OCI-M1 (cell line): ENCODE data around the gene CD6.

Experiments used
- DNase-seq: peaks from one replicate; lab custom pipeline; 2025; lab: John Stamatoyannopoulos, UW

Gene CD6

DNA sequence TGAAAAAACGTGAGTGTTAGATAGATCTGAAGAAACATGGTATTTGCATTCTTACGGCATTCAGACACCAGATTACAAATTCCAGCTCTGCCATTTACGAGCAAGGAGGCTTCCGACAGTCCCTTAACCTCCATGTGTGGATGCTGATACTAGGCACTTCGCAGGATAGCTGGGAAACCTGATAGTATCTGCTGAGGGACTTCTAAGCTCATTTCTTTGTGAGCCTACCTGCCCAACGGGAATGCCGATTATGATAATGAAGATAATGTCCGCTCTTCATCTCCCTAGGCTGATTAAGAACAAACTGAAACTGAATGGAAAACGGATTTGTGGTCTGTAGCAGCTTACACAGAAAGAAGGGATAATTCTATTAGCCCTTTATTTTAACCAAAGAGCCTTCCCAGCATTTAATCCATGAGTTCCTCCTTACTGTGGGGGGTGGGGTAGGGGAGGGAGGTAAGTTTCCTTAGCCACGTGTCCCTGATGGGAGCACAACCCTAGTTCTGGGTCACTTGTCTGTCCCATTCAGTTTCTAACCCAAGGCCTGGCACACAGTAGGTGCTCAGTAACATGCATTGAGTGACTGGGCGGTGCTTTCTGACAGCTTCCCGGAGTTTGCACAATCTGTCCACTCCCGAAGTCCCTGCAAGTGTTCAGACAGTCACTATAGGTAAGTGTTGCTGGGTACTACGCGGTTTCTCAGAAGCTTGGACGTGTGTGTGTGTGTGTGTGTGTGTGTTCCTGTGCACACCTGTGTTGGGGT lies 39.2 kb downstream of the CD6 start:
- no peak for DNase-seq

DNA sequence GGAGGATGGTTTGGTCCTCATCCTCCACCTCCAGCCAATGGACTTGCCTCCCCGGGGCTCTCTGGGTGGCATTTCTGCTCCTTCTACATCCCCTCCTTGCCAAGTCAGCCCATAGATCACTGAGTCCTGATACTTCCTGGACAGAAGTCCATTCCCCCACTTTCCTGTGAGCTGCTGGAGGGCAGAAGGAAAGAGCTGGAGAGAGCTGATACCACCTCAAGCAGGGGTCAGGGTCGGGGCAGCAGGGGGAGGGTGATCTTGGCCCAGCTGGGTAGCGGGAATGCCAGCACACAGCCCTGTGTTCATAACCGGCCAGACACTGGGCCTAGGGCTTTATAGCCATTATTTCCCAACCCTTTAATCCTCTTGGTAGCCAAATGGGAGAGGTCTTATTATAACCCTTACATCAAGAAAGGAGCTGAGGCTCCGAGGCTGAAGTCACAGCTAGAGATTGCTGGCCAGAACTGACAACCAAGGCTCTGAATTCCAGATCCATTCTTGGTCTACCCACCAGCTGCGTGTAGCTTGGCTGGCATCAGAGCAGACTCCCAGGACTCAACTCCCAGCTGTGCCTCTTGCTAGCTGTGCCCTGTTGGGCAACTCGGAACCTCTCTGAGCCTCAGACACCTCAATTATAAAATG lies 39.9 kb downstream of the CD6 start:
- DNase-seq = no peak

DNA sequence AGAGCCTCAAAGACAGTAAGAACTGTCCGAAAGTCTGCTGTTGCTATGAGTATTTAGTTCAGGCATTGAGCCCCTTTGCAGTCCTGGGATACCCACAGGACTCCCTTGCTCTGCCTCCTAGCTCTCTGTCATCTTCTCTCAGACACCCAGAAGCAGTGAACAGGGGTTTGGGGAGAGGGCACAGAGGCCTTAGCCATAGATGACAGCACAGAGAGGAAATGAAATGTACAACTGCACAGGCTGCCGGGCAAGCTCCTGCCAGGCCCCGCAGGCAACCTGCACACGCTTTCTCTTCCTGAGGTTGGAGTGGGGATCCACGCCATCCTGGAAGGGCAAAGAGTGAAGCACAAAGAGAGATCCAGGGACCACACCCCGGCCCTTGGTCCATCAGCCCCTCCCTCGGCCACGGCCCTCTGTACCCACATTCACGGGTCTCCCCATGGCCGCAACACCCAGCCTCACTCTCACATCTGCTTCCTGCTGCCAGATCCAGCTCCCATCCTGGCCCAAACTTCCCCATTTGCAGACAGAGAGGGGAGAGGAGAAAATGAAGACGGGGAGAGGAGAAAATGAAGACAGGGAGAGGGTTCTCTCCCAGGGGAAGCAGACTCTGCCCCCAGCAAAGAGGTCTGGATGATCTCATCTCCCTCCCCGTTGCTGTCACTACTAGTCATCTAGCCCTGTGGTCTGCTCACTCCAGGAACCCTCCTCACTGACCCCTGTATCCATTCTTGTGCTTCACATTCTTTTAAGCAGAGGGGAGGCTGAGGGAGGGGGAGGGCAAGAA lies 40.7 kb downstream of the CD6 start:
- no peak for DNase-seq

- DNase-seq = no peak
Measured at GRCh38 chr11:61012737-61013215, 41.3 kb downstream of the CD6 start.

DNA sequence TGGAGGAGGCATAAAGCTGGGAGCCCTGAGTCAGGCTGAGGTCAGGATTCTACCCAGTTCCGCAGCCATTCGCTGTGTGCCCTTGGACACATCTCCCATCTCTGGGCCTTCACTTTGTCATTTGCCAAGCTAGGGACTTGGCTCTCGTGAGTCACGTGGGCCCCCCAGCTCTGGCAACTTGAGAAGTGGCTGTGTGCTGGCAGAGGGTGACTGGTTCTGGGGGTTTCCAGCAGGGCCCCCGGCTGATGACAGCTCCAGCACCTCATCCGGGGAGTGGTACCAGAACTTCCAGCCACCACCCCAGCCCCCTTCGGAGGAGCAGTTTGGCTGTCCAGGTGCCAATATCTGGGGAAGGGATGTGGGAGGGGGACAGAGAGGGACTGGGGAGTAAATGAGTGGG lies 46.6 kb downstream of the CD6 start:
- DNase-seq = no peak

DNA sequence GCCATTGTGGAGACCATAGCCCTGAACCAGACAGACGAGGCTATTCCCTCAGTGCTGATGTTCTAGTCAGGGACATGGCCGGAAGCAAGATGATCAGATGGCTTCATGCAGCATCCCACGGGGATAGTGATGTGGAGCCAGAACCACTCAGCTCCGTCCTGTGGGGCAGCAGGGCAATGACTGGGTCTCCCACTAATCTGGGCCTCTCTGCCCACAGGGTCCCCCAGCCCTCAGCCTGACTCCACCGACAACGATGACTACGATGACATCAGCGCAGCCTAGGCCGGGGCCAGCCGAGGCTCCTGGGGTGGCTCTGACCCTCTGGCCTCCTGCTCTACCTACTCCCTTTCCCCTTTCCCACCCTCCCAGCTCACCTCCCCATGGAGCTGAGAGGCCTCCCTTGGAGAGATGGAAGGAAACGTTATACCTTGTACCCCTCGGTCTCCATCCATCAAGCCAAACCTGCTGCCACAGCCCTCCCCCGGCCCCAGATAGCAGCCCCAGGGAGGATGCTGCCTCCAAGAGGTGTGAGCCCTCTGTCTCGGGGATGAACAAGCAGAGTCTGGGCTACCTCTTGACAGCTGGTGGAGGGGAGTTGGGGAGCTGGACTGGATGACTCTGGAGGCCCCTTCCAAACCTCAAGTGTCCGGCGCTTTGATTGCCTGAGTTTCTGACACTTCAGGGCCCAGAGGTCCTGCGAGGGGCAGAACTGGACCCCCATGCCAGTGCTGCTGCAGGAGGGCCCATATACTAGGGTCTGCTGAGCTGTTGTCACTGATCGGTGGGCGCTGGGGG lies 47.8 kb downstream of the CD6 start:
- DNase-seq = no peak

DNA sequence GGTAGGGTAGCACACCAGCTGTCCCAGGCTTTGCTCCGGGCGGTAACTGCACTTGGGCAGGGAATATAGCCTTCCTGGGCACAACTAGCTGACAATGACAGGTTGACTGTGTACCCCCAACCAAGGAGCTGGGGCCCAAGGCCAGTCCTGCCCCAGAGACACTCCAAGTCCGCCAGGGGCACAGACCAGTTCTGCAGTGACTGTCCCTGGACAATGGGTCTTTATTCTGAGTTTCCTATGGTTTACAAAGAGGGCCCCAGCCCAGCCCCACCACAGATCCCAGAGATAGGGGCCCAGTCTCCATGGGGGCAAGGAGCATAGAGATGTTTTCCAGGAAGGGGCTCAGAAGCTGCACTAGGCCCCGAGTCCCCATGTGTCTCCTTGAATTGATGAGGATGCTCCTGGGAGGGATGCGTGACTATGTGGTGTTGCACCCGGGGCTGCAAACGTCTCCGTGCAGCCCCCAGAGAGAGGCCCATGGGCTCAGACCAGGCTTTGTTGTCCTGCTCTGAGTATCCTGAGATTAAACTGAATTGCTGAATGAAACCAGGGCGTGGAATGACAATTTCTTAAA lies 48.4 kb downstream of the CD6 start:
- no peak for DNase-seq

- DNase-seq = no peak
Measured at GRCh38 chr11:61020551-61021235, 49.2 kb downstream of the CD6 start.

DNA sequence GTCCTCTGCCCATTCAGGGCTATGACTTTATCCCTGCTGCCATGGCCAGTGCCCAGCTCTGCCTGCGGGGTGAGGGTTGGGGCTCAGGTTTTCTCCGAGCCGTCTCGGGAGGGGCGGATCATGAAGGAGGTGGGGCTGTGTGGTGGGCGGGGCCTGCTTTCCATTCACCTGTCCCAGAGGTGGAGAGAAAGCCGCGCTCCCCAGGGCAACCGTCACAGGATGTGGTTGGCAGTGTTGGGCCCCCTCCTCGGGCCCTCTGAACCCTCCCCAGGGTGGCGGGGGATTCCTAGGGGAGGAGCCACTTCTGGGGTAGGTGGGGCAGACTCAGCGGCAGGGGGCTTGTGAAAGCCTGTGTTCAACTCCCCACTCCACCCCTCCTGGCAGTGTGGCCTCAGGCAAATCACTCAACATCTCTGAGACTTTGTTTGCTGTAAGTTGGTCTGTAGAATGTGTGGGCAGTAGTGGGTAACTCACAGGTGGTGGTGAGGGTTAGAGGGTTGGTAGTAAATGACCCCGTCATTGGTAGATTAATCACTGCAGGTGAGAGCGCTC lies 50.3 kb downstream of the CD6 start:
- DNase-seq = no peak

GRCh38 chr11:61022311-61023085 lies 51.0 kb downstream of the CD6 start:
- no peak for DNase-seq

GRCh38 chr11:61023086-61023965 lies 51.8 kb downstream of the CD6 start:
- no peak for DNase-seq

DNA sequence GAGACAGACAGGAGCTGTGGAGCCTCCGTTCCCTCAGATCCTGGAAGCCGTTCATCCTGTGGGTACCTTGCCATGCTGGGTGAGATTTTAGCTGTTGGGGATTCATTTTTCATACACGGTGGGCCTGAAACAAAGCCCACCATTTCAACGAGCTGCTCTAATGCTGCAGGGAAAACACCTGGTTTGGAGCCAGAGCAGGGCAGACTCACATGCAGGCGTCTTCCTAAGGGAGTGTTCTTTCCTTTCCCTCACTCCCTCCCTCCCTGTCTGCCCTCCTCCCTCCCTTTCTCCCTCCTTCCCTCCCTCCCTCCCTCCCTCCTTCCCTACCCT lies 52.5 kb downstream of the CD6 start:
- no peak for DNase-seq

GRCh38 chr11:61024938-61025820 lies 53.7 kb downstream of the CD6 start:
- no peak for DNase-seq

- no peak for DNase-seq
Measured at GRCh38 chr11:61025821-61026120, 54.3 kb downstream of the CD6 start.

- DNase-seq = peak; percentile 19
Measured at GRCh38 chr11:61026121-61027031, 54.9 kb downstream of the CD6 start.

DNA sequence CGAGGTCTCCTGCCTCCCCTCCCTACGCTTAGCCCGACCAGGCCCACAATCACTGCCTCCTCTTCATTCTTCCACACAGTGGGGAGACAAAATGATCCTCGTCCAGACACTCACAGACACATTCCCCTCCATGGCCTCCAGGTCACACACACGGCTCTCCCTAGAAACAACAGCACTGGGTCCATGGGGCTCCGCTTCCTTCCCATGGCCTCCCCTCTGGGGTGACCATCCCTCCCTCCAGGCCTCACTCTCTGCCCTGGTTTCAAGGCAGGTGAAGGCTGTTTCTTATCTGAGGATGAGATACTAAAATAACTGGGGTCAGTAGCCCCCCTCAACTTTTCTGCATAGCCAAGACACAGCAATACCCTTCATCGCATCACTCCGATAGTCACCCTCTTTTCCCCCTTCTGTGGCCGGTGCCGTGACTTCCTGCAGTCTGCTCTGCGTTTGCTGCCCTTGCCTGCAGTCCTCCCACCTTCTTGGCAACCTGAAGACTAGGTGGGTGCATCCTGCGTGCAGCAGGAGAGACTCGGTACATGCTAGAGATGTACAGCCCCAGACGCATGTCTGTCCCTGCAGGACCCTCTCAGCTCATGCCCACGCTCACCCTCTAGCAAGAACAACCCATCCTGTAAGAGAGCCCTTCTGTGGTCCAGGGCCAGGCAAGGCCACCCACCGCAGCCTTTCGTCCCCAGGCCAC lies 55.8 kb downstream of the CD6 start:
- no peak for DNase-seq
